GM18951 (cell line): ENCODE data around the gene CBY3.
A peak's percentile ranks its signal among the peaks of the same experiment; 100 is the strongest.
"Not testable (repeated sequence)": the region's sequence is repeated elsewhere in the genome, so short reads cannot be mapped to it uniquely, and the experiment has no call there.

Experiments
- POLR2A ChIP-seq: IDR thresholded peaks from 4 replicates; pipeline ENCODE4 v1.6.1; 2011; ENCODE audit warnings: mild to moderate bottlenecking; ENCODE audit not compliant: insufficient read length, insufficient read depth; ENCODE audit errors: extremely low read depth
- in situ Hi-C: fragments of 300-500 bp; cut with MboI; formaldehyde crosslinking; loops from one replicate; pipeline ENCODE4 v1.12.0; 2022; ENCODE audit warnings: low sequenced_read_pairs, mixed read lengths, inconsistent platforms; ENCODE audit not compliant: unreplicated experiment

CBY3 gene

DNA sequence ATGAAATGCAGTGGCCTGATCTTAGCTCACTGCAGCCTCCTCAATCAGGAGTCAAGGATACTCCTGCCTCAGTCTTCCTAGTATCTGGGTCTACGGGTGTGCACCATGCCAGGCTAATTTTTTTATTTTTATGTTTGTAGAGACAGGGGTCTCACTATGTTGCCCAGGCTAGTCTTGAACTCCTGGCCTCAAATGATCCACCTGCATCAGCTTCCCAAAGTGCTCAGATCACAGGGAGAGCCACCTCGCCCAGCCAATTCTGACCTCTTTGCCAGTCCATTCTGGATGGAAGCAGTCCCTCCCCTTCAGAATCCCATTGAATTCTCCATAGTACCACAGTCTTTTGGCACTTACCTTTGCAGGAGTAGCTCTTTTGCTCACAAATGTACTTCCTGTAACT is 16.3 kb upstream of the CBY3 start:
- TF ChIP-seq POLR2A, result no peak
- in situ Hi-C loops, result no loop called here

DNA sequence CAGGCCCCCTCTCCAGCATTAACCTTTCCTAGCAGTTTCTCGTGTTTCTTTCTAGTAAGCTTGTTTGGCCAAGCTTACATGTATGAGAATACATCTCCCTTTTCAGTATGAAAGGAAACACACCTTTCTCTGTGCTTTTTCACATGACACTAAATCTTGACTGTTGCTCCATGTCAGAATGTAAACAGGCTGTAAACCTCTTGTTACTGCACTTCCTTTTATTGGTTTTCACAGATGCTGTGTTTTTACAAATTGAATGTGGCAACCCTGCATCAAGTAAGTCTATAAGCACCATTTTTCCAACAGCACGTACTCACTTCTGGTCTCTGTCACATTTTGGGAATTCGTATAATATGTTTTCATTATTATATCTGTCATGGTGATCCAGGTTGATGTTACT is 15.8 kb upstream of the CBY3 start:
- no peak for TF ChIP-seq POLR2A
- in situ Hi-C loops, result no loop called here

- TF ChIP-seq POLR2A, result no peak
- in situ Hi-C loops, result no loop called here
These were observed 13.7 kb upstream of the CBY3 start for GRCh38 chr5:179694561-179694960.

DNA sequence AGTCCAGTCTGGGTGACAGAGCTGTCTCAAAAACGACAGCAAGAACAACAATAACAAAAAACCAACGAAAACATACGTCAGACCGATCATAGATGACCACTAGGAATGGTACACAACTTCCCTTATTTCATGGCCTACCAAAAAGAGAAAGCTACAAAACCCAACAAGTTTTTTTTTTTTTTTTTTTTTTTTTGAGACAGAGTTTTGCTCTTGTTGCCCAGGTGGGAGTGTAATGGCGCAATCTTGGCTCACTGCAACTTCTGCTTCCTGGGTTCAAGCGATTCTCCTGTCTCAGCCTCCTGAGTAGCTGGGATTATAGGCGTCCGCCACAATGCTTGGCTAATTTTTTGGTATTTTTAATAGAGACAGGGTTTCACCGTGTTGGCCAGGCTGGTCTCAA is 8.4 kb upstream of the CBY3 start:
- in situ Hi-C loops, result not testable (repeated sequence)

- in situ Hi-C loops, result no loop called here
These were observed 637 bp downstream of the CBY3 start for GRCh38 chr5:179680014-179680779.

GRCh38 chr5:179679014-179679674 is 1.7 kb downstream of the CBY3 start:
- in situ Hi-C loops, result no loop called here
- TF ChIP-seq POLR2A, result no peak

More at GRCh38 chr5:179680014-179680779, 637 bp downstream of the CBY3 start:
- TF ChIP-seq POLR2A, result no peak

DNA sequence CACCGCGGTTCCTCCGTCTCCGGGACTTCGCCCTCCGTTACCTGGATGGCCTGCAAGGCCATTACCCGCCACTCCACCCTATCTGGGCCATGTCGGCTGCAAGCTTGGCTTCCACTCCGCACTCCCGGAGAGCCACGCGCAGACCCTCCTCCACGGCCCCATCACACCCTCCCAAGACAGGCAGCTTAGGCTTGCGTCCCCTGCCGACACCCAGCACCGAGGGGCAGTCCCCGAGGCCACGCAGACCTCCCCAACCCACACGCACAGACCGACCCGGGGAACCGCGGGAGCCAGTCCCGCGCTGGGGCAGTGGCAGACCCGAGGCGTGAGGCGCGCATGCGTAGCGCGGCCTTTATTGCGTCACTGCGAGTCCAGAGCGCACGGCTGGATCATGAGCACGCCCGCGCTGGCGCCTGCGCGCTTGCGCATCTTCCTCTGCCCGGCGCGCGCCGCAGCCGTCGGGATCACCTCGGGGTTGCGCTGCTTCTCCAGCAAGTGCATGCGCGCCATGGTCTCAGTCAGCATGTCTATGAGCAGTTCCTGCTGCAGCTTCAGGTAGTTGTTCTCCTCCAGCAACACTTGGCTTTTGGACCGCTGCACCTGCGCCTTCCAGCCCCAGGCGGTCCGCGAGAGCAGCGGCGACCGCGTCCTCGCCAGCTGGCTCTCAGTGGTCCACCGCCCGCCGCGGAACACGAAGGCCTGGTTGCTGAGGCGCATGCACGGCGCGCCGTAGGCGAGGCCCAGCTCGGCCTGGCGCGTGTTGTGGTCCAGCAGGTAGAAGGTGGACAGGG is 2.4 kb downstream of the CBY3 start:
- TF ChIP-seq POLR2A, result peak; percentile 98
- in situ Hi-C loops, result no loop called here

DNA sequence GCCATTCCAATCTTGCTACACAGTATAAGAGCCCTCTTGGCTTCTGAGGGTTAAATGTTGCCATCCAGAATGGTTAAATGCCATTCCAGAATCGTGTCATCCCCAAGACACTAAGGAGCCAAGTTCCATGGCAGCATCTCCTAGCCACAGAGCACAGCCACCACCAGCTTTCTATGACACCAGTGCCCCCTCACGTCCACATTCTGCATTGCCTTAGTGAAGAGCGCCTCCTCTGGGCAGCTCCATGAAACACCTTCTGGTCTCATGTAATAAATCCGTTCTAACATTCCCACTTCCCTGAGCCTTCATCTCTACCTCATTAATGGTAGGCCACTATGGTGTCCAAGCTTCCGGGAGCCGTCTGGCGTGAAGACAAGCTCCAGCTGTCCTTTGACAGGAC is 12.4 kb downstream of the CBY3 start:
- TF ChIP-seq POLR2A, result no peak
- in situ Hi-C loops, result no loop called here

DNA sequence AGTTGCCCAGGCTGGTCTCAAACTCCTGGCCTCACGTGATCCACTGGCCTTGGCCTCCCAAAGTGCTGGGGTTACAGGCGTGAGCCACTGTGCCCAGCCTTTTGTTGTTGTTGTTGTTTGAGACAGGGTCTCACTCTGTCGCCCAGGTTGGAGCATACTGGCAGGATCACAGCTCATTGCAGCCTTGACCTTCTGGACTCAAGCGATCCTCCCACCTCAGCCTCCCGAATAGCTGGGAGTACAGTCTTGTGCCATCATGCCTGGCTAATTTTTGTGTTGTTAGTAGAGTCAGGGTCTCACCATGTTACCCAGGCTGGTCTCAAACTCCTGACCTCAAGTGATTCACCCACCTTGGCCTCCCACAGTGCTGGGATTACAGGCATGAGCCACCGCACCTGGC is 19.2 kb downstream of the CBY3 start:
- in situ Hi-C loops, result not testable (repeated sequence)

- in situ Hi-C loops, result not testable (repeated sequence)
These were observed 22.5 kb downstream of the CBY3 start for GRCh38 chr5:179658179-179658856.

- in situ Hi-C loops, result not testable (repeated sequence)
These were observed 23.3 kb downstream of the CBY3 start for GRCh38 chr5:179657302-179658178.

GRCh38 chr5:179653135-179653534 is 27.7 kb downstream of the CBY3 start:
- in situ Hi-C loops, result not testable (repeated sequence)

- in situ Hi-C loops, result not testable (repeated sequence)
These were observed 30.6 kb downstream of the CBY3 start for GRCh38 chr5:179650245-179650644.

- in situ Hi-C loops, result not testable (repeated sequence)
These were observed 31.6 kb downstream of the CBY3 start for GRCh38 chr5:179649166-179649703.
